WI38 (cell line): ENCODE results near the gene REEP3.

Source experiments
- H3K4me3 ChIP-seq: 2 replicates; pipeline ENCODE4 v1.5.1; 2011; ENCODE audit warnings: low read depth, mild to moderate bottlenecking, control low read depth, low read length
- TF ChIP-seq, protein P1 (sequence below): IDR thresholded peaks from 2 replicates; pipeline ENCODE4 v1.5.1; 2012; ENCODE audit warnings: low read depth, mild to moderate bottlenecking, control low read depth, low read length

REEP3 gene

DNA sequence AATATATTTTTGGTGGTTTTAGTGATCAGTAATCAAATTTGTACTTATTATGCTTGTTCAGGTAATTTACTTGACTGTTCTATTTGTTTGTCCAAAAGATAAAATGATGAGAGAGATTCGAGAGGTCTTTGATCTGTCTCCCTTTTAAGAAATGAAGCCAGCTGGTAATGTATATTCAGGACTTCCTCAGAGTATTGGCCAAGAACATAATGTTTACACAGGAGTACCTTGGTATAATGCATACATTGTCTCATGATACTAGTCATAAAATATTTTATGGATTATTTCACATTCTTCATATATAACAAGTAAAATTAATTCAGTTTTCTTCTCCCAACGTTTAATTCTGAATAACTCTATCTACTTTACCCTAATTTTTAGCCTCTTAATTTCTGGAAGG, 100.9 kb downstream of the REEP3 start:
- TF ChIP-seq, protein P1, sequence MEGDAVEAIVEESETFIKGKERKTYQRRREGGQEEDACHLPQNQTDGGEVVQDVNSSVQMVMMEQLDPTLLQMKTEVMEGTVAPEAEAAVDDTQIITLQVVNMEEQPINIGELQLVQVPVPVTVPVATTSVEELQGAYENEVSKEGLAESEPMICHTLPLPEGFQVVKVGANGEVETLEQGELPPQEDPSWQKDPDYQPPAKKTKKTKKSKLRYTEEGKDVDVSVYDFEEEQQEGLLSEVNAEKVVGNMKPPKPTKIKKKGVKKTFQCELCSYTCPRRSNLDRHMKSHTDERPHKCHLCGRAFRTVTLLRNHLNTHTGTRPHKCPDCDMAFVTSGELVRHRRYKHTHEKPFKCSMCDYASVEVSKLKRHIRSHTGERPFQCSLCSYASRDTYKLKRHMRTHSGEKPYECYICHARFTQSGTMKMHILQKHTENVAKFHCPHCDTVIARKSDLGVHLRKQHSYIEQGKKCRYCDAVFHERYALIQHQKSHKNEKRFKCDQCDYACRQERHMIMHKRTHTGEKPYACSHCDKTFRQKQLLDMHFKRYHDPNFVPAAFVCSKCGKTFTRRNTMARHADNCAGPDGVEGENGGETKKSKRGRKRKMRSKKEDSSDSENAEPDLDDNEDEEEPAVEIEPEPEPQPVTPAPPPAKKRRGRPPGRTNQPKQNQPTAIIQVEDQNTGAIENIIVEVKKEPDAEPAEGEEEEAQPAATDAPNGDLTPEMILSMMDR, result no peak

DNA sequence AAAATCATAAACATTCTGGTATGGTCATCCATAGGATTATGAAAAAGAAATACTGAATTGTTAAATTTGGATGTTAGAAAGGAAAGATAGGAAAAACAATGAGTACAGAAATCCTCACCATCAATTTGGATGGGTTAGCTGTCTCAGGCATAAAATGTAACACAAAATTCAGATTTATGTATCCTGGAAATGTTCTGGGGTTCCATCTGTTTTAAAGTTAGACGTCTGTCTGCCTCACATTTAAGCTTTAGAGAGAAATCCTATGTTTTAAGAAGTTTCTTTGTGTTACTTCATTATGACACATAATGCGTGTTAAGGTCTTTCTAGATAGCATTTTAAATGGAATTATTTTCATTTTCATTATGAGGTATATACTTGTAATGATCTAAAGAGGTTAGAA, 103.5 kb downstream of the REEP3 start:
- TF ChIP-seq, protein P1, result no peak
- H3K4me3 ChIP-seq, result no peak overlapping the region

More for the DNA sequence above, 100.9 kb downstream of the REEP3 start:
- no peak overlapping the region for H3K4me3 ChIP-seq

DNA sequence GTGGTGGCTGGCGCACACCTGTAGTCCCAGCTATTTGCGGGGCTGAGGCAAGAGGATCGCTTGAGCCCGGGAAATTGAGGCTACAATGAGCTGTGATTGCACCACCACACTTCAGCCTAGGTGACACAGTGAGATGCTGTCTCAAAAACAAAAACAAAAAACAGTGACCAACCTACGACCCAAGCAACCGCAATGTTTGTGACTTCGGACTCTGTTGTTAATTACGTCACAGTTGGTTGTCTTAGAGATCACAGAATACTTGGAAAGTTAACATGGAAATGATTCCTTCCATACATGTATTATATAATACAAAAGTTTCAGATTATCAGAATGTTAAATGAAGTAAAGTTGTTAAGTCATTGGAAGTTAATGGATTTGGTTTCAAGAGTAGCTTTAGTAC, 106.2 kb downstream of the REEP3 start:
- H3K4me3 ChIP-seq, result no peak overlapping the region
- TF ChIP-seq, protein P1, result no peak

DNA sequence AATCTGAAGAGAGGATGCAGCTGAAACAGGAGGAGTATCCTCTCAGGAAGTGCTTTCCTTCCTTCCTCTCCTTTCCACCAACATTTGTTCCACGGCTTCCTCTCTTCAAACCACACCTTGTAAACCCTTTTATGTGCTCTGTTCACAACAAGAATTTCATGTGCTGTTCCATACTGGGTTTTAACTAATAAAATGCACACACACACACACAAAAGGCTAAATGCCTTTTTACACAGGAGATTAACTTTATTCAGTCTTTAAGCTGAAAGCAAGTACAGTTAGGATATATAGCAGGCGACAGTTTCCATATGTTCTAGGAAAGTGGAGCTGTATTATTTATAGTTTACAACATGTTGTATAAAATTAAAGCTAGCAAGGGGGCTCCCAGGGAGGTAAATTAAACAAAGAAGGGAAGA, 106.7 kb downstream of the REEP3 start:
- TF ChIP-seq, protein P1, result no peak
- no peak overlapping the region for H3K4me3 ChIP-seq

DNA sequence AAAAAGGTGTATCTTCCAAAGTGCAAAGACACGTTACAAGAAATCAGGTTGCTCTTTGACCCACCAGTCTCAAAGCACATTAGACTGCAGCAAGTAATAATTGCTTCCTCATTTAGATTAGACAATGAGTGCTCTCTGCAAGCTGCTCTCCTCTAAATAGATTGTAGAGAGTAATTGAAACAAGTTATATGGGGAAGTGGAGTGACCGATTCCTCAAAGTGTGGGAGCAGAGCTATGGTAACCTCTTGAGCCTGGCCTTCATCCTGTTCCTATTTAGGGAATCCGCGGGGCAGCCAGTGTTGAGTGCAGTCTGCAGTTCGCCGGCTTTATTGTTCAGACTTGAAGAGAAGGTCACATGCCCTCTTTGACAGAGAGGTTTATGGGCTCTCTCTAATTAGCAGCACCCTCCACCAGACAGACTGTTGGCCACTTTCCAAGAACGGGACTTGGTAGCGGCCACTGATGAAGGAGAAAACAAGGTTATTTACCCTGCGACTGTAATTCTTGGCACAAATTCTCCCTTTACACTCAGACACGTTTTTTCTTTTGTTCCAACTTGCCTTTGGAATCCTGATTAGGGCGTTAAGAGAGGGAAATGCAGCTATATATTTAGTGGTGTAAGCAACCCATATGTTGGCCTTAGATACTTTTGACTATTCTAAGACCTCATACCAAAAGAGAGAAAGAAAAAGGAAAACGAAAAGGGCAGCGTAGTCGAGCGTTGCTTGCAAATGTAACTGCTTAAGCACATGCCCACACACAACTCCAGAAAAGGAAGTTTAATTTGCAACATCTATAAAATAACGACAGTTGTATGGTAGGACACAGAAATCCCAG, 107.5 kb downstream of the REEP3 start:
- H3K4me3 ChIP-seq, result peak overlapping the region; percentile 52
- TF ChIP-seq, protein P1, result no peak

DNA sequence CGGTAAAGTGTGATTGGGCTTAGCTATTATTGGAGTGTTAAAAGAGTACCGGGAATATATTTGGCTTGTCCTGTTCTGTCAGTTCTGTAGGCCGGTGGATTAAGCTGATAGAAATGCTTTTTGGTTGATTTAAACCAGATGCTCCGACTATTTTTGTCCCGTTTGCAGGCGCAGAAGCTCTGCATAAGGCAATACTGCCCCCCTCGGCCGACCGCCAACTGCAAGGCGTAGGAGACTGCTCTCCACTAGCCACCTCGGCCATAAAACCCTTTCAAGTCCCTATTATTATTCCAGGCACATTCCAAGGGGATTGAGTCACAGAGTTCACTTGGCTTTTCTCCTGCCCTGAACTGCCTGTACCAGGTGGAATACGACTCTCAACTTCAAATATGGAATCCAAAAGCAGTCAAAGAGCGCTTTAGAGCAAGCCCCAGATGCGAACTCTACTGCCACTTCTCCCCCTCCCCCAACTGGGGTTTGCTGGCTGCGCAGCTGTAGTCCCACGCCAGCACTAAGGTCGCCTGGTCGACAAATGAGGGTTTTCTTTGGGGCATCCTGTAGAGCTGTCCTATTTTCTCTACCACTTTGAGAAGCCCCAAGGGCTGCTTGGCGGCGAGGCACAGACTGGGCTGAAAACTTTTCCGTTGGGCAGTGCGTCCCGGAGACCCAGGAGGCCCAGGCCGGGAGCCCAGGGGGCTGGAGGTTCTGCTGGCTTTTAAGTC, 108.3 kb downstream of the REEP3 start:
- TF ChIP-seq, protein P1, result peak; percentile 89
- peak overlapping the region; percentile 72 for H3K4me3 ChIP-seq
